K562 (cell line): Measurements from ENCODE around the gene SYVN1. TPM values are rescaled to one million over a fixed set of nuclear protein-coding genes. Genes with fewer than 3 reads are reported as not detected.
A peak's percentile ranks its signal among the peaks of the same experiment; 100 is the strongest.

Experiments
- CHD2 ChIP-seq: IDR thresholded peaks from 2 replicates; pipeline ENCODE4 v1.6.1; 2011; ENCODE audit warnings: low read depth, low read length
- E2F8 ChIP-seq: fragments of 450-650 bp; IDR thresholded peaks from 2 replicates; pipeline ENCODE4 v1.7.1; 2018; ENCODE audit warnings: mild to moderate bottlenecking, low read depth; ENCODE audit not compliant: partially characterized antibody
- HMG20A ChIP-seq: fragments of 450-650 bp; formaldehyde crosslinking; conservative IDR thresholded peaks from 2 replicates; pipeline ENCODE4 v1.4.0; 2020; ENCODE audit warnings: mild to moderate bottlenecking, mixed read lengths
- HOXB6 ChIP-seq: fragments of 250-450 bp; sonication (Bioruptor Pico); IDR thresholded peaks from 2 replicates; pipeline ENCODE4 v1.5.1; 2022; ENCODE audit warnings: mild to moderate bottlenecking, borderline replicate concordance
- IRF9 ChIP-seq: fragments of 450-650 bp; IDR thresholded peaks from 2 replicates; pipeline ENCODE4 v1.6.1; 2016; ENCODE audit warnings: missing biosample characterization, missing genetic modification characterization
- L3MBTL2 ChIP-seq: fragments of 450-650 bp; IDR thresholded peaks from 2 replicates; pipeline ENCODE4 v1.6.1; 2016; ENCODE audit warnings: mild to moderate bottlenecking, moderate library complexity
- NRF1 ChIP-seq, 2 experiments: fragments of 450-650 bp; IDR thresholded peaks in 1 of 2; conservative IDR thresholded peaks in 1 of 2; 2 replicates each; pipeline ENCODE4 v1.6.1; 2014; ENCODE audit warnings: mild to moderate bottlenecking in 2 of 2
- SMAD2 ChIP-seq: fragments of 150-350 bp; IDR thresholded peaks from 2 replicates; pipeline ENCODE4 v1.6.1; 2014; ENCODE audit warnings: low read depth, mild to moderate bottlenecking, low read length
- SMC3 ChIP-seq: conservative IDR thresholded peaks from 2 replicates; pipeline ENCODE4 v1.6.1; 2011; ENCODE audit warnings: low read depth, low read length, improper control_type of control experiment; ENCODE audit not compliant: insufficient read depth
- SREBF1 ChIP-seq: fragments of 150-350 bp; IDR thresholded peaks from 2 replicates; pipeline ENCODE4 v1.6.1; 2014; ENCODE audit warnings: antibody characterized with exemption, low read depth, low read length, borderline replicate concordance
- TCF7L2 ChIP-seq: fragments of 150-350 bp; IDR thresholded peaks from 2 replicates; pipeline ENCODE4 v1.6.1; 2016; ENCODE audit warnings: low read depth, mild to moderate bottlenecking, low read length, moderate library complexity
- ZC3H4 ChIP-seq: sonication (generic); formaldehyde crosslinking; IDR thresholded peaks from 2 replicates; pipeline ENCODE4 v1.9.0; 2021; ENCODE audit warnings: missing genetic modification reagents, borderline replicate concordance
- ZNF274 ChIP-seq: IDR thresholded peaks from 2 replicates; pipeline ENCODE4 v1.6.1; 2011; ENCODE audit warnings: low read depth, mild to moderate bottlenecking, low read length, moderate library complexity, borderline replicate concordance
- ZNF785 ChIP-seq: fragments of 250-450 bp; sonication (Bioruptor Pico); IDR thresholded peaks from 2 replicates; pipeline ENCODE4 v1.4.0; 2020; ENCODE audit warnings: mild to moderate bottlenecking
- polyA plus RNA-seq, 8 experiments: library from polyadenylated mRNA; depleted of rRNA in 4 of 8; stranded (reverse) in 5 of 8; unstranded in 3 of 8; fragments of >200 nt; fragmentation: Nextera tagmentation in 2 of 8; fragmentation: Illumina TruSeq in 1 of 8; extraction: Ambion mirVana in 2 of 8; extraction: Trizol in 1 of 8; gene quantifications; 2 replicates each; pipeline versions ENCODE4 v1.2.1 to v1.2.3, GENCODE V29; 2011 to 2014; ENCODE audit warnings: inconsistent platforms in 1 of 8, missing spikeins in 1 of 8
- total RNA-seq, 7 experiments: library from RNA; depleted of rRNA in 6 of 7; stranded (reverse); fragments of >200 nt in 6 of 7; fragmentation: Illumina TruSeq in 2 of 7; extraction: Trizol in 2 of 7; gene quantifications; 2 replicates each; pipeline versions ENCODE4 v1.2.1 to v1.2.3, GENCODE V29; 2011 to 2021; ENCODE audit warnings: low replicate concordance in 1 of 7
- TF ChIP-seq, protein P1 (sequence below): fragments of 450-650 bp; IDR thresholded peaks from 2 replicates; pipeline ENCODE4 v1.6.1; 2016; ENCODE audit warnings: borderline replicate concordance
- TF ChIP-seq, protein P2 (sequence below): fragments of 450-650 bp; formaldehyde crosslinking; IDR thresholded peaks from 2 replicates; pipeline ENCODE4 v1.4.0; 2020; ENCODE audit warnings: mild to moderate bottlenecking, moderate library complexity
- TF ChIP-seq, protein P3 (sequence below): sonication (generic); formaldehyde crosslinking; IDR thresholded peaks from 2 replicates; pipeline ENCODE4 v1.8.1; 2023; ENCODE audit warnings: mild to moderate bottlenecking, missing genetic modification reagents, moderate library complexity
- TF ChIP-seq, protein P4 (sequence below), 2 experiments: fragments of 250-450 bp in 1 of 2; fragments of 450-650 bp in 1 of 2; sonication (Bioruptor Pico) in 1 of 2; IDR thresholded peaks; 2 replicates each; pipeline versions ENCODE4 v1.6.1 to v1.8.0; 2016 to 2021; ENCODE audit warnings: mild to moderate bottlenecking in 2 of 2, moderate library complexity in 2 of 2, missing compliant biosample characterization in 1 of 2, missing genetic modification characterization in 1 of 2

The SYVN1 gene
- total and polyA plus RNA-seq, 9 of the 15 experiments (the other 6 are each of a cell fraction or from before 2014, with no cell fraction given): 0.41 to 47.4 (median 9.9) TPM

- TF ChIP-seq SREBF1 (no peak), SMAD2 (no peak), SMC3 (0 out of 2 replicates have a peak, but pooled peaks have one; percentile 1), HMG20A (CRISPR knock-in tag) (no peak), CHD2 (peak; percentile 76), ZC3H4 (CRISPR knock-in tag) (no peak), IRF9 (no peak), E2F8 (no peak), NRF1 (conservative IDR thresholded peaks at IDR 0.05 in 1 of 2, IDR thresholded peaks at IDR 0.05 in 1 of 2) (no peak), ZNF274 (no peak), L3MBTL2 (peak; percentile 59), HOXB6 (CRISPR knock-in tag) (no peak), ZNF785 (CRISPR knock-in tag) (no peak), TCF7L2 (peak; percentile 73)
- TF ChIP-seq, protein P1, sequence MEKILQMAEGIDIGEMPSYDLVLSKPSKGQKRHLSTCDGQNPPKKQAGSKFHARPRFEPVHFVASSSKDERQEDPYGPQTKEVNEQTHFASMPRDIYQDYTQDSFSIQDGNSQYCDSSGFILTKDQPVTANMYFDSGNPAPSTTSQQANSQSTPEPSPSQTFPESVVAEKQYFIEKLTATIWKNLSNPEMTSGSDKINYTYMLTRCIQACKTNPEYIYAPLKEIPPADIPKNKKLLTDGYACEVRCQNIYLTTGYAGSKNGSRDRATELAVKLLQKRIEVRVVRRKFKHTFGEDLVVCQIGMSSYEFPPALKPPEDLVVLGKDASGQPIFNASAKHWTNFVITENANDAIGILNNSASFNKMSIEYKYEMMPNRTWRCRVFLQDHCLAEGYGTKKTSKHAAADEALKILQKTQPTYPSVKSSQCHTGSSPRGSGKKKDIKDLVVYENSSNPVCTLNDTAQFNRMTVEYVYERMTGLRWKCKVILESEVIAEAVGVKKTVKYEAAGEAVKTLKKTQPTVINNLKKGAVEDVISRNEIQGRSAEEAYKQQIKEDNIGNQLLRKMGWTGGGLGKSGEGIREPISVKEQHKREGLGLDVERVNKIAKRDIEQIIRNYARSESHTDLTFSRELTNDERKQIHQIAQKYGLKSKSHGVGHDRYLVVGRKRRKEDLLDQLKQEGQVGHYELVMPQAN: peak; percentile 50; the same call in 1 of the 2 replicates
- TF ChIP-seq, protein P2, sequence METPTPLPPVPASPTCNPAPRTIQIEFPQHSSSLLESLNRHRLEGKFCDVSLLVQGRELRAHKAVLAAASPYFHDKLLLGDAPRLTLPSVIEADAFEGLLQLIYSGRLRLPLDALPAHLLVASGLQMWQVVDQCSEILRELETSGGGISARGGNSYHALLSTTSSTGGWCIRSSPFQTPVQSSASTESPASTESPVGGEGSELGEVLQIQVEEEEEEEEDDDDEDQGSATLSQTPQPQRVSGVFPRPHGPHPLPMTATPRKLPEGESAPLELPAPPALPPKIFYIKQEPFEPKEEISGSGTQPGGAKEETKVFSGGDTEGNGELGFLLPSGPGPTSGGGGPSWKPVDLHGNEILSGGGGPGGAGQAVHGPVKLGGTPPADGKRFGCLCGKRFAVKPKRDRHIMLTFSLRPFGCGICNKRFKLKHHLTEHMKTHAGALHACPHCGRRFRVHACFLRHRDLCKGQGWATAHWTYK: 0 out of 2 replicates have a peak, but pooled peaks have one; percentile 87
- TF ChIP-seq, protein P3, sequence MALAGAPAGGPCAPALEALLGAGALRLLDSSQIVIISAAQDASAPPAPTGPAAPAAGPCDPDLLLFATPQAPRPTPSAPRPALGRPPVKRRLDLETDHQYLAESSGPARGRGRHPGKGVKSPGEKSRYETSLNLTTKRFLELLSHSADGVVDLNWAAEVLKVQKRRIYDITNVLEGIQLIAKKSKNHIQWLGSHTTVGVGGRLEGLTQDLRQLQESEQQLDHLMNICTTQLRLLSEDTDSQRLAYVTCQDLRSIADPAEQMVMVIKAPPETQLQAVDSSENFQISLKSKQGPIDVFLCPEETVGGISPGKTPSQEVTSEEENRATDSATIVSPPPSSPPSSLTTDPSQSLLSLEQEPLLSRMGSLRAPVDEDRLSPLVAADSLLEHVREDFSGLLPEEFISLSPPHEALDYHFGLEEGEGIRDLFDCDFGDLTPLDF (CRISPR knock-in tag): no peak
- TF ChIP-seq, protein P4, sequence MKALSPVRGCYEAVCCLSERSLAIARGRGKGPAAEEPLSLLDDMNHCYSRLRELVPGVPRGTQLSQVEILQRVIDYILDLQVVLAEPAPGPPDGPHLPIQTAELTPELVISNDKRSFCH (CRISPR knock-in tag; IDR thresholded peaks at IDR 0.05): no peak
- TF ChIP-seq, protein P4 (tag; IDR thresholded peaks at IDR 0.05): 0 out of 2 replicates have a peak, but pooled peaks have one; percentile 34
These were observed 773 bp upstream of the SYVN1 start (continued) for GRCh38 chr11:65134952-65135632.
